Measurements from ENCODE around the gene TBC1D14. TPM values are rescaled to one million over a fixed set of nuclear protein-coding genes. Genes with fewer than 3 reads are reported as not detected.
A peak's percentile ranks its signal among the peaks of the same experiment; 100 is the strongest.

TBC1D14 gene
- total and polyA plus RNA-seq, 9 of the 15 experiments (the other 6 are each of a cell fraction or from before 2014, with no cell fraction given): 2.1 to 59.6 (median 44.8) TPM

- TF ChIP-seq UBTF (IDR thresholded peaks at IDR 0.05; ENCODE audit: borderline replicate concordance in 1 of 2, low read depth in 2 of 2, low read length in 2 of 2): 0 out of 4 replicates have a peak, but pooled peaks of 1 of the 2 experiments have one; percentile 26
- TF ChIP-seq, protein P1, sequence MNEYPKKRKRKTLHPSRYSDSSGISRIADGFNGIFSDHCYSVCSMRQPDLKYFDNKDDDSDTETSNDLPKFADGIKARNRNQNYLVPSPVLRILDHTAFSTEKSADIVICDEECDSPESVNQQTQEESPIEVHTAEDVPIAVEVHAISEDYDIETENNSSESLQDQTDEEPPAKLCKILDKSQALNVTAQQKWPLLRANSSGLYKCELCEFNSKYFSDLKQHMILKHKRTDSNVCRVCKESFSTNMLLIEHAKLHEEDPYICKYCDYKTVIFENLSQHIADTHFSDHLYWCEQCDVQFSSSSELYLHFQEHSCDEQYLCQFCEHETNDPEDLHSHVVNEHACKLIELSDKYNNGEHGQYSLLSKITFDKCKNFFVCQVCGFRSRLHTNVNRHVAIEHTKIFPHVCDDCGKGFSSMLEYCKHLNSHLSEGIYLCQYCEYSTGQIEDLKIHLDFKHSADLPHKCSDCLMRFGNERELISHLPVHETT (CRISPR knock-in tag; conservative IDR thresholded peaks at IDR 0.05 in 1 of 2, IDR thresholded peaks at IDR 0.05 in 1 of 2): no peak
- TF ChIP-seq THRA (IDR thresholded peaks at IDR 0.05): no peak
- no peak for TF ChIP-seq ETV6 (IDR thresholded peaks at IDR 0.05; ENCODE audit: borderline replicate concordance in 1 of 2, low read depth in 2 of 2, low read length in 1 of 2)
- peak; percentile 72; the same call in 1 of the 2 replicates for TF ChIP-seq ETV6 (CRISPR knock-in tag; IDR thresholded peaks at IDR 0.05; ENCODE audit: borderline replicate concordance)
- TF ChIP-seq, protein P2, sequence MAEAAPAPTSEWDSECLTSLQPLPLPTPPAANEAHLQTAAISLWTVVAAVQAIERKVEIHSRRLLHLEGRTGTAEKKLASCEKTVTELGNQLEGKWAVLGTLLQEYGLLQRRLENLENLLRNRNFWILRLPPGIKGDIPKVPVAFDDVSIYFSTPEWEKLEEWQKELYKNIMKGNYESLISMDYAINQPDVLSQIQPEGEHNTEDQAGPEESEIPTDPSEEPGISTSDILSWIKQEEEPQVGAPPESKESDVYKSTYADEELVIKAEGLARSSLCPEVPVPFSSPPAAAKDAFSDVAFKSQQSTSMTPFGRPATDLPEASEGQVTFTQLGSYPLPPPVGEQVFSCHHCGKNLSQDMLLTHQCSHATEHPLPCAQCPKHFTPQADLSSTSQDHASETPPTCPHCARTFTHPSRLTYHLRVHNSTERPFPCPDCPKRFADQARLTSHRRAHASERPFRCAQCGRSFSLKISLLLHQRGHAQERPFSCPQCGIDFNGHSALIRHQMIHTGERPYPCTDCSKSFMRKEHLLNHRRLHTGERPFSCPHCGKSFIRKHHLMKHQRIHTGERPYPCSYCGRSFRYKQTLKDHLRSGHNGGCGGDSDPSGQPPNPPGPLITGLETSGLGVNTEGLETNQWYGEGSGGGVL (CRISPR knock-in tag; IDR thresholded peaks at IDR 0.05): no peak
- TF ChIP-seq NUFIP1 (IDR thresholded peaks at IDR 0.05; ENCODE audit: partially characterized antibody): no peak
- peak; percentile 87 for TF ChIP-seq KDM5B (IDR thresholded peaks at IDR 0.05; ENCODE audit: insufficient replicate concordance, low read depth, low read length)
- TF ChIP-seq TBP (optimal IDR thresholded peaks at IDR 0.05; ENCODE audit: low read depth, low read length): peak; percentile 93
- no peak for TF ChIP-seq HDAC3 (IDR thresholded peaks at IDR 0.05; ENCODE audit: borderline replicate concordance, partially characterized antibody)
- no peak for TF ChIP-seq ZNF217 (CRISPR knock-in tag; IDR thresholded peaks at IDR 0.05)
- TF ChIP-seq ZNF354B (CRISPR knock-in tag; IDR thresholded peaks at IDR 0.05): no peak
- TF ChIP-seq SPI1 (IDR thresholded peaks at IDR 0.05; ENCODE audit: borderline replicate concordance, low read depth, low read length): no peak
- no peak for TF ChIP-seq LEF1 (IDR thresholded peaks at IDR 0.05)
- TF ChIP-seq, protein P3, sequence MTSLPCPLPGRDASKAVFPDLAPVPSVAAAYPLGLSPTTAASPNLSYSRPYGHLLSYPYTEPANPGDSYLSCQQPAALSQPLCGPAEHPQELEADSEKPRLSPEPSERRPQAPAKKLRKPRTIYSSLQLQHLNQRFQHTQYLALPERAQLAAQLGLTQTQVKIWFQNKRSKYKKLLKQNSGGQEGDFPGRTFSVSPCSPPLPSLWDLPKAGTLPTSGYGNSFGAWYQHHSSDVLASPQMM (CRISPR knock-in tag; IDR thresholded peaks at IDR 0.05): no peak
- TF ChIP-seq CBX5 (IDR thresholded peaks at IDR 0.05; ENCODE audit: borderline replicate concordance, low read depth): no peak
- TF ChIP-seq HOXB6 (CRISPR knock-in tag; IDR thresholded peaks at IDR 0.05; ENCODE audit: borderline replicate concordance): no peak
- TF ChIP-seq SETDB1 (IDR thresholded peaks at IDR 0.05; ENCODE audit: low read length): no peak
- TF ChIP-seq SNAPC5 (CRISPR knock-in tag; IDR thresholded peaks at IDR 0.05): no peak
These were observed 158.0 kb downstream of the TBC1D14 start, which contains the start of gene GRPEL1 (continued) for GRCh38 chr4:7067452-7068278.

All from K562 (cell line).